SK-N-SH (cell line): ENCODE results near the gene P4HA3.

Experiments
- CTCF ChIP-seq: fragments of 200-600 bp; sonication (generic); IDR thresholded peaks from 2 replicates; pipeline ENCODE4 v1.6.1; 2017; ENCODE audit warnings: antibody characterized with exemption, mild to moderate bottlenecking, moderate library complexity
- SMC3 ChIP-seq: IDR thresholded peaks from 2 replicates; pipeline ENCODE4 v1.6.1; 2012; ENCODE audit warnings: low read depth, low read length, improper control_type of control experiment

- TF ChIP-seq CTCF (no peak), SMC3 (no peak)
These were observed 89.6 kb downstream of the P4HA3 start for GRCh38 chr11:74221816-74222215.
